Measurements from ENCODE around the gene KLHL41. TPM values are rescaled to one million over a fixed set of nuclear protein-coding genes. Genes with fewer than 3 reads are reported as not detected.

The KLHL41 gene
- total and polyA plus RNA-seq, 4 donors = 0.10 to 0.33 (median 0.26) TPM

DNA sequence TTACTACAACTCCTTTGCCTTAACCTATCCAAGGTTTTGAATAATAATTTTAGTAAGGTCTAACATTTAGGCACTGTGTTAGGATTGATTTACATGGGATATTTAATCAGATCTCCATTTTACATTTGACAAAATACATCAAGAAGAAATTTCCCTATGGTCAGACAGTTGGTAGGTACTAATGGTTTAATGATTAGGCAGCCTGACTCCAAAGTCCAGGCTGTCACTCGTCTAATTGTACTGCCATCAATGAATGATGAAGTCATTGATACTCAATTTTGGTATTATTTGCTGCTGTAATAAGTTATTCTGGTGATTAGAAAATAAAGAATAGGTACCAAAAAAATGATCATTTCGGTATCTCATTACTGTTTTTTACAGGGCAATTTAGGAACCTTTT is 16.1 kb upstream of the KLHL41 start:
- no peak overlapping the region for H3K9ac ChIP-seq (ENCODE audit: low read depth in 1 of 2, low read length in 2 of 2)
- TF ChIP-seq NR2F2 (IDR thresholded peaks at IDR 0.05) (no peak), HNF4G (IDR thresholded peaks at IDR 0.05) (peak; percentile 76), JUND (IDR thresholded peaks at IDR 0.05) (peak; percentile 26 to 69), SP1 (IDR thresholded peaks at IDR 0.05) (peak; percentile 89), HNF4A (conservative IDR thresholded peaks at IDR 0.05) (peak; percentile 78 to 91), YY1 (IDR thresholded peaks at IDR 0.05) (peak; percentile 25), FOXA1 (IDR thresholded peaks at IDR 0.05) (no peak)
- TF ChIP-seq, protein P1, sequence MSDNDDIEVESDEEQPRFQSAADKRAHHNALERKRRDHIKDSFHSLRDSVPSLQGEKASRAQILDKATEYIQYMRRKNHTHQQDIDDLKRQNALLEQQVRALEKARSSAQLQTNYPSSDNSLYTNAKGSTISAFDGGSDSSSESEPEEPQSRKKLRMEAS (IDR thresholded peaks at IDR 0.05) = no peak
- TF ChIP-seq, protein P2, sequence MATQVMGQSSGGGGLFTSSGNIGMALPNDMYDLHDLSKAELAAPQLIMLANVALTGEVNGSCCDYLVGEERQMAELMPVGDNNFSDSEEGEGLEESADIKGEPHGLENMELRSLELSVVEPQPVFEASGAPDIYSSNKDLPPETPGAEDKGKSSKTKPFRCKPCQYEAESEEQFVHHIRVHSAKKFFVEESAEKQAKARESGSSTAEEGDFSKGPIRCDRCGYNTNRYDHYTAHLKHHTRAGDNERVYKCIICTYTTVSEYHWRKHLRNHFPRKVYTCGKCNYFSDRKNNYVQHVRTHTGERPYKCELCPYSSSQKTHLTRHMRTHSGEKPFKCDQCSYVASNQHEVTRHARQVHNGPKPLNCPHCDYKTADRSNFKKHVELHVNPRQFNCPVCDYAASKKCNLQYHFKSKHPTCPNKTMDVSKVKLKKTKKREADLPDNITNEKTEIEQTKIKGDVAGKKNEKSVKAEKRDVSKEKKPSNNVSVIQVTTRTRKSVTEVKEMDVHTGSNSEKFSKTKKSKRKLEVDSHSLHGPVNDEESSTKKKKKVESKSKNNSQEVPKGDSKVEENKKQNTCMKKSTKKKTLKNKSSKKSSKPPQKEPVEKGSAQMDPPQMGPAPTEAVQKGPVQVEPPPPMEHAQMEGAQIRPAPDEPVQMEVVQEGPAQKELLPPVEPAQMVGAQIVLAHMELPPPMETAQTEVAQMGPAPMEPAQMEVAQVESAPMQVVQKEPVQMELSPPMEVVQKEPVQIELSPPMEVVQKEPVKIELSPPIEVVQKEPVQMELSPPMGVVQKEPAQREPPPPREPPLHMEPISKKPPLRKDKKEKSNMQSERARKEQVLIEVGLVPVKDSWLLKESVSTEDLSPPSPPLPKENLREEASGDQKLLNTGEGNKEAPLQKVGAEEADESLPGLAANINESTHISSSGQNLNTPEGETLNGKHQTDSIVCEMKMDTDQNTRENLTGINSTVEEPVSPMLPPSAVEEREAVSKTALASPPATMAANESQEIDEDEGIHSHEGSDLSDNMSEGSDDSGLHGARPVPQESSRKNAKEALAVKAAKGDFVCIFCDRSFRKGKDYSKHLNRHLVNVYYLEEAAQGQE (IDR thresholded peaks at IDR 0.05) = no peak
- H3K36me3 ChIP-seq (ENCODE audit: control insufficient read depth in 4 of 4, insufficient read depth in 3 of 4, low read depth in 1 of 4, low read length in 3 of 4) = peaks cover 0 to 2% (median under 1%) of the 10 kb centered on the region in 4 donors
- DNase-seq (ENCODE audit: low spot score) = no peak
- H3K4me1 ChIP-seq (ENCODE audit: control insufficient read depth in 4 of 4, insufficient read depth in 4 of 4, low read length in 3 of 4) = peaks cover 0 to 3% (median 0%) of the 10 kb centered on the region in 4 donors
- H3K27ac ChIP-seq (ENCODE audit: low read depth in 1 of 2, low read length in 2 of 2) = no peak overlapping the region
- H3K9me3 ChIP-seq (ENCODE audit: control insufficient read depth in 4 of 4, low read length in 3 of 4) = no peaks in the 10 kb centered on the region
- H3K4me3 ChIP-seq (ENCODE audit: low read depth in 1 of 3, low read length in 3 of 3) = no peak overlapping the region
- 65% methylated on average over 2 of the region's 2 CpGs for WGBS
- H3K27me3 ChIP-seq (ENCODE audit: control insufficient read depth in 4 of 4, insufficient read depth in 4 of 4, low read length in 3 of 4) = no peaks in the 10 kb centered on the region

DNA sequence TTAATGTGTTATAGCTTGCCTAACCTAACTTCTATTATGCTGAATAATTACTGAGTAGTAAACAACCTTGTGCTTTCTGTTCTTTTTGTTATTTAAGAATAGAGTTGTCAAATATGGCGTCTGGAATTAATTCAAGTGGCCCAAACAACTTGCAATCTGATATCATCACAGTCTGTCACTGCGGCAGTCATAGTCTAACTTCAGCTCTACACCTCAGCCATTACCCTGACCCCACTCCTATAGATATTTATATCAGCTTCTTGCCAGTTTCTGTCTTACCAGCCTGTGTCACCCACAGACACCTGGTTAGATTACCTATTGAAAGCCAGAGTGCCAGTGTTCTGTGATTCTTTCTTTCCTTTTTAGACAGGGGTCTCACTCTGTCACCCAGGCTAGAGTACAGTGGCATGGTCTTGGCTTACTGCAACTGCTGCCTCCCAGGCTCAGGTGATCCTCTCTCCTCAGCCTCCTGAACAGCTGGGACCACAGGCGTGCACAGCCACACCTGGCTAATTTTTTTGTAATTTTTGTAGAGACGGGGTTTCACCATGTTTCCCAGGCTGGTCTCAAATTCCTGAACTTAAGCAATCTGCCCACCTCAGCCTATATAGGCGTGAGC is 14.1 kb upstream of the KLHL41 start:
- H3K36me3 ChIP-seq (ENCODE audit: control insufficient read depth in 4 of 4, insufficient read depth in 3 of 4, low read depth in 1 of 4, low read length in 3 of 4) = peaks cover 0 to 4% (median 0%) of the 10 kb centered on the region in 4 donors
- no peak overlapping the region for H3K4me3 ChIP-seq (ENCODE audit: low read depth in 1 of 3, low read length in 3 of 3)
- TF ChIP-seq RXRA (IDR thresholded peaks at IDR 0.05) = no peak
- TF ChIP-seq SP1 (IDR thresholded peaks at IDR 0.05) = no peak
- TF ChIP-seq YY1 (IDR thresholded peaks at IDR 0.05) = no peak
- TF ChIP-seq, protein P1 (IDR thresholded peaks at IDR 0.05) = no peak
- no peak for TF ChIP-seq JUND (IDR thresholded peaks at IDR 0.05)
- TF ChIP-seq, protein P3, sequence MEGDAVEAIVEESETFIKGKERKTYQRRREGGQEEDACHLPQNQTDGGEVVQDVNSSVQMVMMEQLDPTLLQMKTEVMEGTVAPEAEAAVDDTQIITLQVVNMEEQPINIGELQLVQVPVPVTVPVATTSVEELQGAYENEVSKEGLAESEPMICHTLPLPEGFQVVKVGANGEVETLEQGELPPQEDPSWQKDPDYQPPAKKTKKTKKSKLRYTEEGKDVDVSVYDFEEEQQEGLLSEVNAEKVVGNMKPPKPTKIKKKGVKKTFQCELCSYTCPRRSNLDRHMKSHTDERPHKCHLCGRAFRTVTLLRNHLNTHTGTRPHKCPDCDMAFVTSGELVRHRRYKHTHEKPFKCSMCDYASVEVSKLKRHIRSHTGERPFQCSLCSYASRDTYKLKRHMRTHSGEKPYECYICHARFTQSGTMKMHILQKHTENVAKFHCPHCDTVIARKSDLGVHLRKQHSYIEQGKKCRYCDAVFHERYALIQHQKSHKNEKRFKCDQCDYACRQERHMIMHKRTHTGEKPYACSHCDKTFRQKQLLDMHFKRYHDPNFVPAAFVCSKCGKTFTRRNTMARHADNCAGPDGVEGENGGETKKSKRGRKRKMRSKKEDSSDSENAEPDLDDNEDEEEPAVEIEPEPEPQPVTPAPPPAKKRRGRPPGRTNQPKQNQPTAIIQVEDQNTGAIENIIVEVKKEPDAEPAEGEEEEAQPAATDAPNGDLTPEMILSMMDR (IDR thresholded peaks at IDR 0.05; ENCODE audit: low read depth, low read length, missing input control) = no peak
- no peak for TF ChIP-seq NR2F2 (IDR thresholded peaks at IDR 0.05)
- no peak for TF ChIP-seq FOXA1 (IDR thresholded peaks at IDR 0.05)
- TF ChIP-seq GABPA (IDR thresholded peaks at IDR 0.05 in 1 of 2, conservative IDR thresholded peaks at IDR 0.05 in 1 of 2) = no peak
- TF ChIP-seq, protein P4, sequence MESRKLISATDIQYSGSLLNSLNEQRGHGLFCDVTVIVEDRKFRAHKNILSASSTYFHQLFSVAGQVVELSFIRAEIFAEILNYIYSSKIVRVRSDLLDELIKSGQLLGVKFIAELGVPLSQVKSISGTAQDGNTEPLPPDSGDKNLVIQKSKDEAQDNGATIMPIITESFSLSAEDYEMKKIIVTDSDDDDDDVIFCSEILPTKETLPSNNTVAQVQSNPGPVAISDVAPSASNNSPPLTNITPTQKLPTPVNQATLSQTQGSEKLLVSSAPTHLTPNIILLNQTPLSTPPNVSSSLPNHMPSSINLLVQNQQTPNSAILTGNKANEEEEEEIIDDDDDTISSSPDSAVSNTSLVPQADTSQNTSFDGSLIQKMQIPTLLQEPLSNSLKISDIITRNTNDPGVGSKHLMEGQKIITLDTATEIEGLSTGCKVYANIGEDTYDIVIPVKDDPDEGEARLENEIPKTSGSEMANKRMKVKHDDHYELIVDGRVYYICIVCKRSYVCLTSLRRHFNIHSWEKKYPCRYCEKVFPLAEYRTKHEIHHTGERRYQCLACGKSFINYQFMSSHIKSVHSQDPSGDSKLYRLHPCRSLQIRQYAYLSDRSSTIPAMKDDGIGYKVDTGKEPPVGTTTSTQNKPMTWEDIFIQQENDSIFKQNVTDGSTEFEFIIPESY (IDR thresholded peaks at IDR 0.05) = no peak
- no peak for TF ChIP-seq TAF1 (conservative IDR thresholded peaks at IDR 0.05)
- TF ChIP-seq FOXA2 (IDR thresholded peaks at IDR 0.05) = no peak
- TF ChIP-seq, protein P2 (IDR thresholded peaks at IDR 0.05) = no peak
- TF ChIP-seq HNF4G (IDR thresholded peaks at IDR 0.05) = no peak
- no peak for TF ChIP-seq EGR1 (IDR thresholded peaks at IDR 0.05; ENCODE audit: low read depth in 2 of 2)
- TF ChIP-seq, protein P5, sequence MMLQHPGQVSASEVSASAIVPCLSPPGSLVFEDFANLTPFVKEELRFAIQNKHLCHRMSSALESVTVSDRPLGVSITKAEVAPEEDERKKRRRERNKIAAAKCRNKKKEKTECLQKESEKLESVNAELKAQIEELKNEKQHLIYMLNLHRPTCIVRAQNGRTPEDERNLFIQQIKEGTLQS (IDR thresholded peaks at IDR 0.05) = no peak
- TF ChIP-seq RAD21 (IDR thresholded peaks at IDR 0.05) = no peak
- no peak for TF ChIP-seq HNF4A (conservative IDR thresholded peaks at IDR 0.05)
- no peak for DNase-seq (ENCODE audit: low spot score)
- no peak overlapping the region for H3K9ac ChIP-seq (ENCODE audit: low read depth in 1 of 2, low read length in 2 of 2)
- H3K4me1 ChIP-seq (ENCODE audit: control insufficient read depth in 4 of 4, insufficient read depth in 4 of 4, low read length in 3 of 4) = peaks cover 0 to 3% (median 0%) of the 10 kb centered on the region in 4 donors
- H3K27ac ChIP-seq (ENCODE audit: low read depth in 1 of 2, low read length in 2 of 2) = no peak overlapping the region
- no peaks in the 10 kb centered on the region for H3K27me3 ChIP-seq (ENCODE audit: control insufficient read depth in 4 of 4, insufficient read depth in 4 of 4, low read length in 3 of 4)
- H3K9me3 ChIP-seq (ENCODE audit: control insufficient read depth in 4 of 4, low read length in 3 of 4) = no peaks in the 10 kb centered on the region
- 97% methylated on average over 5 of the region's 5 CpGs for WGBS
